Measurements from ENCODE around the gene PLA2G6.
"Not testable (repeated sequence)": the region's sequence is repeated elsewhere in the genome, so short reads cannot be mapped to it uniquely, and the experiment has no call there.

The PLA2G6 gene

GRCh38 chr22:38162881-38163843 is 18.5 kb downstream of the PLA2G6 start:
- no peak for DNase-seq

DNA sequence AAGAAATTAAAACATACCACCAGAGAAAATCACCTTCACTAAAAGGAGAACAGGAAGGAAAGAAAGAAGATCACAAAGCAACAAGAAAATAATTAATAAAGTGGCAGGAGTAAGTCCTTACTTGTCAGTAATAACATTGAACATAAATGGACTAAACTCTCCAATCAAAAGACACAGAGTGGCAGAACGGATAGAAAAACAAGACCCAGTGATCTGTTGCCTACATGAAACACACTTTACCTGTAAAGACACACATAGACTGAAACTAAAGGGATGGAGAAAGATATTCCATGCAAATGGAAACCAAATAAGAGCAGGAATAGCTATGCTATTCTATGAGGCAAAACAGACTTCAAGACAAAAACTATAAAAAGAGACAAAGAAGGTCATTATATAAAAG is 25.9 kb downstream of the PLA2G6 start:
- no peak for DNase-seq

- not testable (repeated sequence) for DNase-seq
Observed at GRCh38 chr22:38154563-38154915, 27.1 kb downstream of the PLA2G6 start.

GRCh38 chr22:38153821-38154562 is 27.6 kb downstream of the PLA2G6 start:
- no peak for DNase-seq

GRCh38 chr22:38151126-38151500 is 30.5 kb downstream of the PLA2G6 start:
- DNase-seq, result no peak

DNA sequence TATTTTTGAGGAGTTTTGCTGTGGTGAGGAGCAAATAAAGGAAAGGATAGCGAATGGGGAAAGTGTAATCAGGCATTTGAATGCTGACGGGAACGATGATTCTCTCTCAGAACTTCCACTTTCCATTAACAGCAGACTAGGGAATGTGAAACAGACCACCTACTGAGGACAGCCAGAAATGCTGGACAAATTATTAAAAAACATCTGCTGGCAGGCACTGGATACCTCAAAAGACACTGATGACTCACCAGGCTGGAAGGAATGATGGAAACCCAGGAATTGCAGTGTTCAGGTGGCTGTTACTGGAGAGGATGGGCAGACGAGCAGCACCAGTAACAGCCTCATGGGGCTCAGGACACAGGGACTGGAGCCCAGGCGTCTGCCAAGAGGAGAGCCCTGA is 33.4 kb downstream of the PLA2G6 start:
- DNase-seq, result no peak

DNA sequence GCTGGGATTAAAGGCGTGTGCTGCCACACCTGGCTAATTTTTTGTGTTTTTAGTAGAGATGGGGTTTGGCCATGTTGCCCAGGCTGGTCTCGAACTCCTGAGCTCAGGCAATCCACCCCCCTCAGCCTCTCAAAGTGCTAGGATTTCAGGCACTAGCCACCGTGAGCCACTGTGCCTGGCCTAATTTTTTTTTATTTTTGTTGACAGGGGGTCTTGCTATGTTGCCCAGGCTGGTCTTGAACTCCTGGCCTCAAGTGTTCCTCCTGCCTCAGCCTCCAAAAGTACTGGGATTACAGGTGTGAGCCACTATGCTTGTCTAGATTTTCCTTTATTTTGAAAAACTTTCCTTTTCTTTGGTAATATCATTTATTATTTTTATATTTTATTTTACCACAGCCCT is 35.5 kb downstream of the PLA2G6 start:
- DNase-seq, result not testable (repeated sequence)

DNA sequence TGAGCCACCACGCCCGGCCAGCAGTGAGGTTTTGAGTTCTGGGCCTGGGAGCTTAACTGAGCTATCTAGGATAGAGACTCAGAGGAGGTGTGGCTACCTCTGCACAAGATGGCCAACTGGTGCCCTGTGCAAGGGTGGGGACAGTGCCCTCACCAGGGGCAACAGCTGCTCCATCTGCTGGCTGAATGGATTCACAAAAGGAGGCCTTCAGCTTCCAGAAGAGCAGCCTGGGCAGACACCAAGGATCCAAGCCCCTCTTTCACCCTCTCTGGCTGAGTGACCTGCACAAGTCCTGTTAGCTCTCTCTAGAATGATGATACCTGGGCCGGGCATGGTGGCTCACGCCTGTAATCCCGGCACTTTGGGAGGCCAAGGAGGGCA is 37.6 kb downstream of the PLA2G6 start:
- no peak for DNase-seq

DNA sequence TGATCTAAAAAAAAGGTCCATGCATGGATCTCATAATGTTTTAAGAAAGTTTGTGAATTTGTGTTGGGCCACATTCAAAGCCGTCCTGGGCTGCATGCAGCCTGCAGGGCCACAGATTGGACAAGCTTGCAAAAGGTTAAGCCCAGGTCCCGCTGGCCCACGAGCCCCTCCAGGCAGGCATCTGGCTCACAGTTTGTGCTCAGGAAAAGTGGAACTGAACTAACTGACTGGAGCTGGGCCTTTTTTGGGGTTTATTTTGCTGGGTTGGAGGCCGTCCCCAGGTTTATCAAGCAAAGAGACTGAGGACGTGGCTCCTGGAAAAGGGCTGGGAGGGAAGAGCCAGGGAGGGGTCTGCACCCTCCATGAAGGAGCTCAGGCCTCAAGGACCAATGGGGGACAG is 39.0 kb downstream of the PLA2G6 start:
- DNase-seq, result no peak

DNA sequence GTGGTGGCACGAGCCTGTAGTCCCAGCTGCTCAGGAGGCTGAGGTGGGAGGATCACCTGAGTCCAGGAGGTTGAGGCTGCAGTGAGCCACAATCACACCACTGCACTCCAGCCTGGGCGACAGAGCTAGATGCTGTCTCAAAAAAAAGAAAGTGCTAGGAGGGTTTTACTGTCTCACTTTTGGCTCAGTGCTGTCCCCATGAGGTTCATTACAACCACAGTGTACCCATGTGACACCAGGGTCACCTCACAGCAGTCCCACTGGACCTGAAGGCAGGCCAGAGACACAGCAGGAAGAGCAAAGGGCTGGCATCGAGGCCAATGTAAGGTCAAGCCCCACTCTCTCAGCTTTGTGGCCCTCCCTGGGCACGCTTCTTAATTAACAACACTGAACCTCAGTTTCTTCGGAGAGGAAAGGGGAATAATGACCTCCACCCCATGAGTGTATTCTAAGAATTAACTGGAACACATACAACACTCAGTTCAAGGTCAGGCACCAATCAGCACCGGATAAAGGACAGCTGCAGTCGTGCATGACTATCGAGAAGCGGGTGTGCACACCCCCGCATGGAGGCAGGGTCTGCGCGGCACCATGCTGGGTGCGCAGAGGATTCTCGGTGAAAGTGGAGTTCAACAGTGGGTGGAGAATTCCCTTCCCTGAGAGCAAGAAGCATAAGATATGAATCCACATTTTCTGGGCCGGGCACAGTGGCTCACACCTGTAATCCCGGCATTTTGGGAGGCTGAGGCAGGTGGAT is 40.2 kb downstream of the PLA2G6 start:
- no peak for DNase-seq

- DNase-seq, result no peak
Observed at GRCh38 chr22:38139901-38140300, 41.7 kb downstream of the PLA2G6 start.

- DNase-seq, result no peak
Observed at GRCh38 chr22:38138961-38139360, 42.7 kb downstream of the PLA2G6 start.

GRCh38 chr22:38137876-38138687 is 43.5 kb downstream of the PLA2G6 start:
- no peak for DNase-seq

DNA sequence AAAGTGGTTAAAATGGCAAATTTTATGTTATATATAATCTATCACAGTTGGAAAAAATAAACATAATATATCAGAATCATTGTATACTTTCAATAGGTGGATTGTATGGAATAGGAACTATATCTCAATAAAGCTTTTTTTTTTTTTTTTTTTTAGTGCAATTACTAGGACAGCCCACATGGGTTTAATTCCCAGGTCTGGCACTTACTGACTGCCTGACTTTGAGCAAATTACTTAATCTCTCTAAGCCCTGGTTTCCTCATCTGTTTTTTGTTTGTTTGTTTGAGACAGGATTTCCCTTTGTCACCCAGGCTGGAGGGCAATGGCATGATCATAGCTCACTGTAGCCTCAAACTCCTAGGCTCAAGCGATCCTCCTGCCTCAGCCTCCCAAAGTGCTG is 45.0 kb downstream of the PLA2G6 start:
- no peak for DNase-seq

DNA sequence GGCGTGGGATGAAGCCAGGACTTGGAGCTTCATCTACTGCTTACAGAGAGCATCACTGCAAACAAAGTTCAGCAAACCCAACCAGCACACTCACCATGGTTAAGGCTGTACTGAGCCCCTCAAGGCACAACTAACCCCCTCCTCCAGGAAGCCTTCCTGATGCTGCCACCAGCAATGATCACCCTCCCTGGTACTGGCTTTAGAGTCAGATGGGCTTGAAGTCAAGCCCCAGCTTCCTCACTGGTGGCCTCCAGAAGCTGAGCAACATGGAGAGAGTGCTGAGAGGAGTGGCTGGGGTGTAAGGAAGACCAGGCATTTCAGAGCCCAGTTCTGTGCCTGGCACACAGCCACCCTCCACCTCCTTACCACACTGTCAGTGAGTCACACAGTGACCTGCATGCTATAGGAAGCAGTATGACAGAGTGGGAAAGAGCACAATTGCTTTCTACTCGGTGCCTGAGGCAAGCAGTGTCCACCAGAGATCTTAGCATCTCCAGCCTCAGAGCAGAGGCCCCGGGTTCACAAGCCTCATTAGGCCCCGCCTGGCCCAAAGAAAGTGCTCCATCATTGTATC is 46.4 kb downstream of the PLA2G6 start:
- no peak for DNase-seq

DNA sequence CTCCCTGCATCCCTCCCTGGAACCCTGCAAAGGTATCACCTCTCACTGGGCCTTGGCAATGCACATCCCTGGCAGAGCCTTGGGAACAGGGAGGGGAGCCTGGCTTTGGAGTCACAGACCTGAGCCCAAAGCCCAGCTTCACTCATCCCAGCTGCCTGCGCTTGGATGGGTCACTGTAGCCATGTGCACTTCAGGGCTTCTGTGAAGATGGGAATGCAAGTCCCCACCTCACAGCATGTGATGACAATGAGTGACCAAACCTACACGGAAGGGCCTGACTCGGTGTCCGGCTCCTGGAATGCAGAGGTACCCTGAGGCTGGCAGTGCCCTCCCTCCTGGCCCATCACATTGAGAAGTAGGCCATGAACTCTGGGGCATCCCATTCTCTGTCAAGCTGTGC is 48.3 kb downstream of the PLA2G6 start:
- no peak for DNase-seq

DNA sequence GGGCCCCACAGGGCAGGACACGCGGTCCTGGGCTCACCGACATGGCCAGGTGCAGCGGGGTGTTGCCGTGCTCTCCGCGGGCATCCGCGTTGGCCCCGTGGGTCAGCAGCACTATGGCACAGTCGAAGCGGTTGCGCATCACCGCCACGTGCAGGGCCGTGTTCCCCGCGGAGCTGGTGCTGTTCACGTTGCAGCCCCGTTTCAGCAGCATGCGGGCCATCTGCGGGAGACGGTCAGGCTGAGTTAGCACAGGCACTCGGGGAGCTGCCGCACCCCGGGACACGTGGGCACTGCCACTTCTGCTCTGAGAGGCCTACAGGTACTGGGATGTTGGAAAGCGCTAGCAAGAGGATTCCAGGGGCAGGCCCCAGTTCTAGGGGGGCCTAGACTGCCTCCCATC is 48.8 kb downstream of the PLA2G6 start:
- DNase-seq, result no peak

GRCh38 chr22:38132136-38132535 is 49.5 kb downstream of the PLA2G6 start:
- no peak for DNase-seq

DNA sequence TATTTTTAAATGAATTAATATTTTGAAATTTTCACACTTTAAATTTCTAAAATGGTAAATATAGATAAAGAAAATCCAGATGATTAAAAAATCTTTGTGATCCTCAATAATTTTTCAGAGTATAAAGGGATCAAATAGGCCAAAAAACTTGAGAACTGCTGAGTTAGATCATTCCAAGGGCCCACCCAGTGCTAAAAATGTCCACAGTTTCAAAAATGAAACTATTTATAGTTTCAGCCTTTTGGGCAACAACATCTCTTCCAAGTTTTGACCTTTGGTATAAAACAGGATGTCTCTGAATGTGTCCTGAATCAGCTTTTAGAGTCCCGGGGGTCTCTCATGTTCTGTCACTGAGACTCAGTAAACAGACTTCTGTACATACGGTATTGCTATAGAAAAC is 50.2 kb downstream of the PLA2G6 start:
- DNase-seq, result no peak

- DNase-seq, result no peak
Observed at GRCh38 chr22:38129856-38130255, 51.8 kb downstream of the PLA2G6 start.

GRCh38 chr22:38129021-38129420 is 52.6 kb downstream of the PLA2G6 start:
- DNase-seq, result no peak

- no peak for DNase-seq
Observed at GRCh38 chr22:38127869-38128268, 53.8 kb downstream of the PLA2G6 start.

Data from DMS79 (cell line).